Stimulated activated CD8-positive, alpha-beta memory T cell treated with anti-CD3 and anti-CD28 coated beads, Interleukin-12 subunit alpha, Interleukin-12 subunit beta, amount 100 ng/mL, for 24 hours (primary cell): ENCODE results near the gene GOLGA1.
"Not testable (repeated sequence)": the region's sequence is repeated elsewhere in the genome, so short reads cannot be mapped to it uniquely, and the experiment has no call there.

Source experiments
- DNase-seq: peaks from one replicate; pipeline ENCODE4 v3.0.0-alpha.2; 2020; ENCODE audit errors: extremely low read depth

GOLGA1 gene

GRCh38 chr9:124858330-124859046, 82.4 kb downstream of the GOLGA1 start:
- DNase-seq: no peak

GRCh38 chr9:124857533-124858162, 83.2 kb downstream of the GOLGA1 start:
- no peak for DNase-seq

- DNase-seq: no peak
Observed at GRCh38 chr9:124855944-124856765, 84.7 kb downstream of the GOLGA1 start.

GRCh38 chr9:124855566-124855943, 85.3 kb downstream of the GOLGA1 start:
- DNase-seq: no peak

- no peak for DNase-seq
Observed at GRCh38 chr9:124854822-124855221, 86.1 kb downstream of the GOLGA1 start.

GRCh38 chr9:124854161-124854560, 86.7 kb downstream of the GOLGA1 start:
- DNase-seq: no peak

- DNase-seq: no peak
Observed at GRCh38 chr9:124853605-124854143, 87.2 kb downstream of the GOLGA1 start.

- peak; percentile 42 for DNase-seq
Observed at GRCh38 chr9:124852829-124853531, 87.9 kb downstream of the GOLGA1 start, which contains the start of gene WDR38. Gene WDR38, plus strand, starts transcription at chr9:124853460. Its CDS starts 72 bp downstream, at chr9:124853532.

GRCh38 chr9:124852121-124852828, 88.6 kb downstream of the GOLGA1 start:
- no peak for DNase-seq

GRCh38 chr9:124849801-124850200, 91.1 kb downstream of the GOLGA1 start:
- DNase-seq: no peak

- DNase-seq: no peak
Observed at GRCh38 chr9:124846969-124847368, 93.9 kb downstream of the GOLGA1 start.

- DNase-seq: not testable (repeated sequence)
Observed at GRCh38 chr9:124846467-124846866, 94.4 kb downstream of the GOLGA1 start.

GRCh38 chr9:124844291-124844690, 96.6 kb downstream of the GOLGA1 start:
- no peak for DNase-seq

GRCh38 chr9:124843456-124844034, 97.3 kb downstream of the GOLGA1 start:
- no peak for DNase-seq

- DNase-seq: no peak
Observed at GRCh38 chr9:124841075-124841821, 99.6 kb downstream of the GOLGA1 start.

- no peak for DNase-seq
Observed at GRCh38 chr9:124840300-124840833, 100.5 kb downstream of the GOLGA1 start.

- no peak for DNase-seq
Observed at GRCh38 chr9:124839612-124840299, 101.1 kb downstream of the GOLGA1 start.

- not testable (repeated sequence) for DNase-seq
Observed at GRCh38 chr9:124838567-124839275, 102.2 kb downstream of the GOLGA1 start.
